Measurements from ENCODE around the gene EIF3C.
"Not testable (repeated sequence)": the region's sequence is repeated elsewhere in the genome, so short reads cannot be mapped to it uniquely, and the experiment has no call there.

Gene EIF3C, protein sequence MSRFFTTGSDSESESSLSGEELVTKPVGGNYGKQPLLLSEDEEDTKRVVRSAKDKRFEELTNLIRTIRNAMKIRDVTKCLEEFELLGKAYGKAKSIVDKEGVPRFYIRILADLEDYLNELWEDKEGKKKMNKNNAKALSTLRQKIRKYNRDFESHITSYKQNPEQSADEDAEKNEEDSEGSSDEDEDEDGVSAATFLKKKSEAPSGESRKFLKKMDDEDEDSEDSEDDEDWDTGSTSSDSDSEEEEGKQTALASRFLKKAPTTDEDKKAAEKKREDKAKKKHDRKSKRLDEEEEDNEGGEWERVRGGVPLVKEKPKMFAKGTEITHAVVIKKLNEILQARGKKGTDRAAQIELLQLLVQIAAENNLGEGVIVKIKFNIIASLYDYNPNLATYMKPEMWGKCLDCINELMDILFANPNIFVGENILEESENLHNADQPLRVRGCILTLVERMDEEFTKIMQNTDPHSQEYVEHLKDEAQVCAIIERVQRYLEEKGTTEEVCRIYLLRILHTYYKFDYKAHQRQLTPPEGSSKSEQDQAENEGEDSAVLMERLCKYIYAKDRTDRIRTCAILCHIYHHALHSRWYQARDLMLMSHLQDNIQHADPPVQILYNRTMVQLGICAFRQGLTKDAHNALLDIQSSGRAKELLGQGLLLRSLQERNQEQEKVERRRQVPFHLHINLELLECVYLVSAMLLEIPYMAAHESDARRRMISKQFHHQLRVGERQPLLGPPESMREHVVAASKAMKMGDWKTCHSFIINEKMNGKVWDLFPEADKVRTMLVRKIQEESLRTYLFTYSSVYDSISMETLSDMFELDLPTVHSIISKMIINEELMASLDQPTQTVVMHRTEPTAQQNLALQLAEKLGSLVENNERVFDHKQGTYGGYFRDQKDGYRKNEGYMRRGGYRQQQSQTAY

DNA sequence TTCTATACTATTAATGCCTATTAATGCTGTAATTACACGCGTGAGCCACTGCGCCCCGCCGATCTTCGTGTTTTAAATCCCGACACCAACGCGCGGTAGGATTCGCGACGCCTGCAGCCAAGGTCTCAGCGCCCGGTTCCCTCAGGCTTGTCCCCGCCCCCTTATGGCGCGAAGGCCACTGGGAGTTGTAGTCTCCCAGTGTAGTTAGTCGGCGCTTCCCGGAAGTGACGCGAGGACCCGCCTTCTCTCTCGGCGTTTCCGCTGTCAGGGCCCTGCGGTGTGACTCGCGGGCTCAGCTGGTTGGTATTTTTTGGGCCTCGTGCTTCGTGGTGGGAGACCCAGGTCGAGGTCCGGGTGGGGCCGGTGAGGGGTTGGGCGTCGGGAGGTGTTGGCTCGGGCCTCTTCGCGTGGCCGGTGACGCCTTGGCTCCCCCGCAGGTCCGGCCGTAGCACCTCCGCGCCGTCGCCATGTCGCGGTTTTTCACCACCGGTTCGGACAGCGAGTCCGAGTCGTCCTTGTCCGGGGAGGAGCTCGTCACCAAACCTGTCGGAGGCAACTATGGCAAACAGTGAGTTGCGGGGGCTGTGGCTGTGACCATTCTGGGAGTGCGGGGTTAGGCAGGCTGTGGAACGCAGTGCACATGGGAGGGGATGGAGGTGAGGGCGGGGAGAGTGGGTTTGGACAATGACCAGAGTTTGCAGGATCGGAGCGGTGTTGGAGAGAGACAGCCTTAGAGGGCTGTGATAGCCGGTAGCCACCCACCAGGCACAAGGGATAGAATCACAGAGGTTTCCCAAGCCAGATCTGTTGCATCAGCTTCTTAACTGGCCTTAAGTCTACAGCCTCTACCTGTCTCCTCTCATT is at the start of gene EIF3C:
Gene EIF3C, plus strand, starts transcription at position 245 of the 864 bp plus-strand sequence. Its CDS starts 223 bp downstream, at position 468.
- DNase-seq, result not testable (repeated sequence)

DNA sequence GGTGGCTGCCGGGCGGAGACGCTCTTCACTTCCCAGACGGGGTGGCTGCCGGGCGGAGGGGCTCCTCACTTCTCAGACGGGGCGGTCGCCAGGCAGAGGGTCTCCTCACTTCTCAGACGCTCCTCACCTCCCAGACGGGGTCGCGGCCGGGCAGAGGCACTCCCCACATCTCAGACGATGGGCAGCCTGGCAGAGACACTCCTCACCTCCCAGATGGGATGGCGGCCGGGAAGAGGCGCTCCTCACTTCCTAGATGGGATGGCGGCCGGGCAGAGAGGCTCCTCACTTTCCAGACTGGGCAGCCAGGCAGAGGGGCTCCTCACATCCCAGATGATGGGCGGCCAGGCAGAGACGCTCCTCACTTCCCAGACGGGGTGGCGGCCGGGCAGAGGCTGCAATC is 45.0 kb upstream of the EIF3C start:
- DNase-seq, result not testable (repeated sequence)

DNA sequence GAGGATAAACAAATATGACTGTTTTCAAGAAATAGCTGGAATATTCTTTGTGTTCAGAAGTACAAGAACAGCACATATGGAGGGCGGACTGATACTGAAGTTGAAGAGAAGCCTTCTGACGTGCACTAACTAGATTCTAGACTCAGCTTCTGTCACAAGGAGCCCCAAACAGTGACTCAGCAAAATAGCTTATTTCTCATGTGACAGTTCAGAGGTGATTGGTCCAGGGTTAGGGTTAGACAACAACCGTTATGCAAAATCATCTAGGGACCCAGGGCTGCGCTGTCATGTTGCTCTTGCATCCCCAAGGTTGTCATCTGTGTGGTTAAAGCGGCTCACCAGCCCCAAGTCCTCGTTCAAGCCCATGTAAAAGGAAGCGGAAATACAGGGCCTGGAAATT is 43.8 kb upstream of the EIF3C start:
- DNase-seq, result not testable (repeated sequence)

DNA sequence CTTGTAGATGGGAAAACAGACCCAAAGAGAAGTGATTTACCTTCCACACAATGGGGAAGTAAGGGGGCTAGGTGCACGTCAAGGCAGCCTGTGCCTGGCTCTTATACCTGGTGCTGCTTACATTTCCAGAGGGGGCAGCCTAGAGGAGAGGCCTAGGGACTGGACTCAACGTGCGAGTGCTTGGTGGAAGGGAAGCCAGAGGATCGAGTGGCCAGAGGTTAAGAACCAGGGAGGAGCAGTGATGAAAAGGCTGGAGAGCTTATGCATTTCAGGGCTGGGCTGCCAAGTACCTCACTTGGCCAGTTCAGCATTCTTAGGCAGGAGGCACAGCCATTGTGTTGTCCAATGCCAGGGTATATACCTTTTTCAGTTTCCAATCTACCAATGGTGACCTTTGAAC is 43.1 kb upstream of the EIF3C start:
- not testable (repeated sequence) for DNase-seq

DNA sequence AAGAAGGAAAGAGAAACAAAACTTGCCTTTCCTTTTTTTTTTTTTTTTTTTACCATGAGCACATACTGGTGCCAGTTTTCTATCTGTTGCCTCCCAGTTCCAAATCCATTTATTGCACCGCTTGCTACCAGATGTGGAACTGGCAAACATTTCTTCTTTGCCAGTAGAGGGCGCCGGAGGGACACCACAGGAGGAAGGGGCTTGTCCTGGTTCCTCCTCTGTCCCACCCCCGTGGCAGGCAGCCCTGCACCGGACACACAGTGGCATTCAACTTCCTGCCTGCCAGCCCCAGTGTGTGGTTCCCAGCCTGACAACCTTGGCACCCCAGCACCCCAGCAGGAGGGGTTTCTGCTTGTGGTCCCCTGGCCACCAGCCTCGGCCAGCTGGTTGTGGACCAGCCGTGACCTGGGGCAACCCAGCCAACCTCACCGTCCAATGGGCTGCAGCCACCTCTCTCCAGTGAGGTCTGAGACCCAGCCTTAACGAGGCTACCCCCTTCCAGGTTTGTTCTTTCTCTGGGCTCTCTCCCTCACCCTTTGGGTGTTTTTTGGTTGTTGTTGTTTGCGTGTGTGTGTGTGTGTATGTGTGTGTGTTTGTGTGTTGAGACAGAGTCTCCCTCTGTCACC is 22.8 kb upstream of the EIF3C start:
- not testable (repeated sequence) for DNase-seq

DNA sequence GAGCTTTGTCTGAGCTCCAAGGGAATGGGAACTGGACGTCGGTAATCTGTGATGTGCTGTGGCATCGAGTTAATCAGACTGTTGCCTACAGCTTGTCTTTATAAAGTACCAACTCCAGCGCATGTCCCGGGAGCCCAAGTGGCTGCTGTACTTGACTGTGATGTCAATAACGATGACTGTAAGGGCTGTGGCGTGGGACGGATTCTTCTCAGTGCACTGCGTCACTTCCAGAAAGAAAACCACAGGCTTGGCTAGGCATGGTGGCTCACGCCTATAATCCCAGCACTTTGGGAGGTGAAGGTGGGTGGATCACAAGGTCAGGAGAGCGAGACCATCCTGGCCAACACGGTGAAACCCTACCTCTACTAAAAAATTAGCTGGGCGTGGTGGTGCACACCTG is 21.8 kb upstream of the EIF3C start:
- DNase-seq, result not testable (repeated sequence)

DNA sequence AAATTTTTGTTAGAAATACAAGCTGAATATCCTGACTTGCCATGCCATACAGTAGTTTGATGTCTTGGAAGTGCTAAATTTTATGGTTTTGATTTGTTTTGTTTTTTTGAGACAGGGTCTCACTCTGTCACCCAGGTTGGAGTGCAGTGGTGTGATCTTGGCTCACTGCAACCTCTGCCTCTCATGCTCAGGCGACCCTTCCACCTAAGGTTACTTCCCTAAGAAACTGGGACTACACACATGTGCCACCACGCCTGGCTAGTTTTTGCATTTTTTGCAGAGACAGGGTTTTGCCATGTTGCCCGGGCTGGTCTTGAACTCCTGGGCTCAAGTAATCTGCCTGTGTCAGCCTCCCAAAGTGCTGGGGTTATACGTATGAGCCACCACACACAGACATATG is 19.5 kb upstream of the EIF3C start:
- not testable (repeated sequence) for DNase-seq

DNA sequence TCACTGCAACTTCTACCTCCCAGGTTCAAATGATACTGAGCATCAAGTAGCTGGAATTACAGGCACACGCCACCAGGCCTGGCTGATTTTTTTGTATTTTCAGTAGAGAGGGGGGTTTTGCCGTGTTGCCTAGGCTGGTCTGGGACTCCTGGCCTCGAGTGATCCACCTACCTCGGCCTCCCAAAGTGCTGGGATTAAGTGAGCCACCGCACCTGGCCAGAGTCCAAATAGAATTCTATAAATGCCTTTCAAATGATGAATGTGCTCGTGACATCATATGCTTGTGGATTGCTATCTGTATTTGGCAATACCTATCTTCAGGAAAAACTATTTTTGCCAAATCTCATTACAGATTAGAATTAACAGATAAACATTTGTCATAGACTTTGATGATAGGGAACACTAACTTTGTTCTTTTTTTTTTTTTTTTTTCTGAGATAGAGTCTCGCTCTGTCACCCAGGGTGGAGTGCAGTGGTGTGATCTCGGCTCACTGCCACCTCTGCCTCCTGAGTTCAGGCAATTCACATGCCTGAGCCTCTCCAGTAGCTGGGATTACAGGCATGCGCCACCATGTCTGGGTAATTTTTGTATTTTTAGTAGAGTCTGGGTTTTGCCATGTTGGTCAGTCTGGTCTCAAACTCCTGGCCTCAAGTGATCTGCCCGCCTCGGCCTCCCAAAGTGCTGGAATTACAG is 17.9 kb upstream of the EIF3C start:
- DNase-seq, result not testable (repeated sequence)

DNA sequence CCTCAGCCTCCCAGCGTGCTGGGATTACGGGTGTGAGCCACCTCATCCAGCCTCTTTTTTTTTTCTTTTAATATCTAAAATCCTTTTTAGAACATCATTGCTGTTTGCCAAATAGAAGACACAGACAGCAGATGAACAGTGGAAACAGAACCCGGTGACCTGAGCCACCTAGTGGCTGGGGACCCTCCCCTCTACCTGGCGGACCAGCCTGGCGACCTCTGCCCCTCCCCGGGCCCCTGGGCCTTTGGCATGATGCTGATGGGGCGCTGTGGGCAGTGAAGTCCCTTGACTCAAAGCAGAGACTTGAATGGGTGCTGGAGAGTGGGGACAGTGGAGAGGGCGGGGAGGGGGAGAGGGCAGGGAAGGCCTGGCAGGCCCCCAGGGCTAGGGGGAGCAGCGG is 11.5 kb upstream of the EIF3C start:
- not testable (repeated sequence) for DNase-seq

DNA sequence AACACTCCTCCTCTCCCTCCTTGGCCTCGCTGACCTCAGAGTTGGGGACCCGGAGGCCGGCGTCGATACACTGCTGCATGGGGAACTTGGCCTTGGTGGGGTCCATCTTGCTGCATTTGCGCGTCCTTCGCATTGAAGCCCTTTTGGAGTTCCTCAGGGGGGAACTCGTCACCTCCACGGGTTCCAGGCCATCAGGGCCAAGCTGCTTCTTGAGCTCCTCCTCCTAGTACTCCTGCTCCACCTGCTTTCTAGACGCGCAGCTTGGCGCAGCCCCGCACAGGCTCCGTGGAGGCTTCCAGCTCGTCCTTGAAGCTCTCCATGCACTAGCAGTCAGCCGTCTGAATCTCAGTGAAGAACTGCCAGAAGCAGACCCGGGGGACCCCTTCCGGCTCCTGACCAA is 10.9 kb upstream of the EIF3C start:
- not testable (repeated sequence) for DNase-seq

DNA sequence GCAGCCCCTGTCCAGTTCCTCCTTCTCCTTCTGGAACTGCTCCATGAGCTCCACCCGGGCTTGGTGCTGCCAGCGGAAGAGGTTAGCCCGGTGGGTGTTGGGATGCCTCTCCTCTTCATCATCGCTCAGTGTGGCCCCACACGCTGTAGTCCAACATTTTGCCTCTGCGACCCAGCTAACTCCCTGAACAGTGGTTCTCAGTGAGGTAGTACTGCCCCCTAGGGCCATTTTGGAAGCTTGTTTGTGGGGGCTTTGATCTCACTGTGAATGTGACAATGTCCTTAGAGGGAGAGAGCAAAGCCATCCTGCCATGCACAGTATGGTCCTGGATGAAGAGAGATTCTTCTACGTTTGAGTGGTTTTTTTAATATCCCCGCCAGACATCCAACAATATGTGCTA is 9.9 kb upstream of the EIF3C start:
- DNase-seq, result not testable (repeated sequence)

DNA sequence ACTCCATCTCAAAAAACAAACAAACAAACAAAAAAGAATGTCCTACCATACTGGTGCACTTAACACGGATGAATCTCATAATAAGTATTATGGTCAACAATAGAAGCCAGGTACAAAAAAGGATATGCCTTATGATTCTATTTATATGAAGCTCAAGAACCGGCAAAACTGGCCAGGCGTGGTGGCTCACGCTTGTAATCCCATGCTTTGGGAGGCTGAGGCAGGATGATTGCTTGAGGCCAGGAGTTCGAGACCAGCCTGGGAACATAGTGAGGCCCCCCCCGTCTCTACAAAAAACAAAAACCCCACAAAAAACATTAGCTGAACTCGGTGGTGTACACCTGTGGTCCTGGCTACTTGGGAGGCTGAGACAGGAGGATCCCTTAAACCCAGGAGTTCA is 7.0 kb upstream of the EIF3C start:
- DNase-seq, result not testable (repeated sequence)

DNA sequence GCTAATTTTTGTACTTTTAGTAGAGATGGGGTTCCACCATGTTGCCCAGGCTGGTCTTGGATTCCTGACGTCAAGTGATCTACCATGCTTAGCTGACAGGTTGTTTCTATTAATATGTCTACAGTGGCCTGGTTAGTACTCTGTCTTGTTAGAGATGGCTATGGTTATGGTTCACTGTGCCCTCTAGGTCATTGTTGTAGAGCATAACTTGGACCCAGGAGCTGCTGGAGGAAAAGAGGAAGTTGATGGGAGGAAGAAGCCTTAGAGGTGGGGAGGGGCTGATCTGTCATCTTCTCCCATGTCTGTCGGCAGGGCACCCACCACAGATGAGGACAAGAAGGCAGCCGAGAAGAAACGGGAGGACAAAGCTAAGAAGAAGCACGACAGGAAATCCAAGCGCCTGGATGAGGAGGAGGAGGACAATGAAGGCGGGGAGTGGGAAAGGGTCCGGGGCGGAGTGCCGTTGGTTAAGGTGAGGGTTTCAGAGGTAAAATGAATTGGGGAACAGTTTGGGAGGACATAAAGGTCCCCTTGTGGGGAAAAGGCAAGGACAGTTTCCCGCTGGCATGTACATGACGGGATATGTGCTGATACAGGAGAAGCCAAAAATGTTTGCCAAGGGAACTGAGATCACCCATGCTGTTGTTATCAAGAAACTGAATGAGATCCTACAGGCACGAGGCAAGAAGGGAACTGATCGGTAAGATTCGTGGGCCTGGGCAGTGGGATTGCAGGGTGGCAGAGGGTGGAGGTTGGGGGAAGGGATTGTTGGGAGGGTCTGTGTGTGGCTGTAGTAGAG is 11.8 kb downstream of the EIF3C start:
- DNase-seq, result not testable (repeated sequence)

DNA sequence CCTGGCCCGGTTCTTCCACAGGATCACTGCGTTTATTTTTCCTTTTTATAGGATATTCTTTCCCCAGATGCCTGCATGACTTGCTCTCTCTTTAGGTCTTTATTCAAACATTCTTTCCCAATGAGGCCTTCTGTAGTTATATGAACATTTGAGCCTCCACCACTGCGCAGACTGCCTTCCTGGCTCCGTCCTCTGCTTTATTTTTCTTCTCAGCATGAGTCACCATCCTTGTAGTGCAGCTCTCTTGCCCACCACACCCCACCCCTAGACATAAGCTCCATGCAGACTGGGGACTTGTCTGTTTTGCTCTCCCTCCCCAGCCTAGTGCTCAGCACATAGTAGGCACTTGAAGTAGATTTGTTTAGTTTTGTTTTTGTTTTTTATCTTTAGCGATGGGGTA is 20.0 kb downstream of the EIF3C start:
- not testable (repeated sequence) for DNase-seq

DNA sequence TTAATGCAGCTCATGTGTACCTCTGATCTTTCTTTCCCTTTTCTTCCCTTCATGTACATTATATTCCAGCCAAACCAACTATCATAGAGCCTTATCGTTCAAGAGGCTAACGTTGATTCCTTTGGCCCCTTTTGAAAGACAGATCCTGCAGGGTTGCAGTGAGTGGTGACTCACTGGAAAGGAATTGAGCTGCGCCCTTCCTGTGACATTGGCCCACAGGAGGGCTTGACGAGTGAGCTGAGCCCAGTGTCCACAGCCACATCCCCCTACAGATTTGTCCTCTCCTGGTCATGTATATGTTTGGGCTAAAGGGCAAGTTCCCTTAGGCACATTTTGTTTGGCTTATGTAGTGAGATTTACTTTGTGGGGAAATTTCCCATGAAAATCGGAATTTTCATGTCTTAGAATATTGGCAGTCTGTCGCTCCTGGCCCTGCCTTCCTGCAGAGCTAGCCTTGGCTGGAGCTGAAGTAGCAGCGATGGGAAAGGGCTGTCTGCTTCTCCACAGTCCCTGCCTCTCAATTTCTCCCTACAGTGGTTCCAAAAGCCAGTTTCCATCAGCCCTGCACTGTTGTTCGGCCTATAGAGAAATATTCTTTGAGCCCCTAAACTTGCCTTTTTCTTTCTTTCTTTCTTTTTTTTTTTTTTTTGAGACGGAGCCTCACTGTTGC is 21.3 kb downstream of the EIF3C start:
- DNase-seq, result not testable (repeated sequence)

DNA sequence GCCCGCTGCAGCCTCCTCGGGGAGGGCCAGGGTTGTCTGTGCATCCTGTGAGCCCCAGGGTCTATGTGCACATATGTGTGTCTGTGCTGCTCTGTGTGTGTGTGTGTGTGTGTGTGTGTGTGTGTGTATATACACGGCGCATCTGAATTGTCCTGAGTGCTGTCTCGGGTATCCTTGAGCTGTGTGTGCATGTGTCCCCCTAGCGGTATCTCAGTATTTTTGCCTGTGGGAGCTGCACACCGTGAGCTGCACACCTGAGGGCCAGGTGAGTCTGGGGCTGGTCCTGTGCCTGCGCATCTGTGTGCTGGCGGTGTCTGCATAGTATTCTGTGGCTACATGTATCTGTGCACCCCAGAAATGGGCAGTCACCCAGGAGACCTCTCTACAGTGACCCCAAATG is 28.5 kb downstream of the EIF3C start:
- DNase-seq, result not testable (repeated sequence)

DNA sequence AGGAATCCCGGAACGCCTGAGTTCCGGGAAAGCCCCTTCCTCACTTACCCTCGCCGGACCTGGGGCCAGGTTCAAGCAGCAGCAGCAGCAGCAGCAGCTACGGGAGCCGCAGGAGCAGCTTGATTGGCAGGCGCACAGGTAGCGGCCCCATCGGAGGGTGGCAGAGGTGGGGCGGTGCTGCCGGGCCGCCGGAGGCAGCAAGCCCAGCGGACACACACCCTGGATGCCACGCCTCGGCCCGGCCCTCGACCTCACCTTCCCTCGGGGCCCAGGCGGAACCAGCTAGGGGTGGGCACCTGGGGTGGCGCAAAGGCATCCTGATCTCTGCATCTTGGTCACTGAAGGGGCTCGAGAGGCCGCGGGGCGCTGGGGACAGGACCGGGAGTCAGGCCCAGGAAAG is 29.4 kb downstream of the EIF3C start:
- DNase-seq, result not testable (repeated sequence)

DNA sequence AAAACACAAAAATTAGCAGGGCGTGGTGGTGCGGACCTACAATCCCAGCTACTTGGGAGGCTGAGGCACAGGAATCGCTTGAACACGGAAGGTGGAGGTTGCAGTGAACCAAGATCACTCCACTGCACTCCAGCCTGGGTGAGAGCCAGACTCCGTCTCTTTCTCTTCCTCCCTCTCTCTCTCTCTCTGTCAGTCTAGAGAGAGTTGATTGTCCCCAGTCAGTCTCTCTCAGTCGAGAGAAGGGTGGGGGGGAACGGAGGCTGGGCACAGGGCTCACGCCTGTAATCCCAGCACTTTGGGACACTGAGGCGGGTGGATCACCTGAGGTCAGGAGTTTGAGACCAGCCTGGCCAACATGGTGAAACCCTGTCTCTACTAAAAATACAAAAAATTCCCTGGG is 30.0 kb downstream of the EIF3C start:
- peak; percentile 0 for DNase-seq

DNA sequence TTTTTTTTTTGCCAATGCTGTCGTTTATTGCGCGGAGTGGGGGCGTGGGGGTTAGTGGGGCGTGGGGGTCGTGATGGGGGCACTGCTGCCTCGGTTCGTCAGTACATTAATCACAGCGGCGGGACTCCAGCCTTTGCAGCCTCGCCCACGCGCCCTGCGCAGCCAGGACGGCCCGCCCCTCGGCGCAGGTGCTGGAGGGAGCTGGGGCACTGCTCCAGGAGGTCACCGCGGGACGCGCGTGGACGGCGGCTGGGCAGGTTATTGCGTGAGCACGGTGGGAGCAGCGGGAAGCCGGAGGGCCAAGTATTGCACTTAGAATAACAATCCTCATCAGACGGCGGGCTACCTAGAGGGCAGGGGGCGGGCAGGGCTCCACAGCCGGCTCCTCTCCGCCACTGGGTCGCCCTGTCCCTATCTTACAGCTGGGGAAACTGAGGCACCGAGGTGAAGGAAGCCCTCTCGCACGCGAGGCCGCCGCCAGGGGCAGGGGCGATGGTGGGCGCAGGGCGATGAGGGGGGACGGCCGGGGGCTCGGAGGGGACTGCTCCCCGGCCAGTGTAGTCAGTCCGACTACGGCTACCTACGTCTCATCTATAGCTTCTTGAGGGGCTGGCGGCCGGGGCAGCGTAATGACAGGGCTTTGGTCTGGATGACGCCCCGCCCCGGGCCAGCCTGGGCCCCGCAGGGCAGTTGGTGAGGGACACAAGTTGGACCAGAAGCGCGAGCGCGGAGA is 35.5 kb downstream of the EIF3C start:
- peak; percentile 1 for DNase-seq
